ENCODE data around the gene SENP6.
"Not testable (repeated sequence)": the region's sequence is repeated elsewhere in the genome, so short reads cannot be mapped to it uniquely, and the experiment has no call there.

SENP6 gene

DNA sequence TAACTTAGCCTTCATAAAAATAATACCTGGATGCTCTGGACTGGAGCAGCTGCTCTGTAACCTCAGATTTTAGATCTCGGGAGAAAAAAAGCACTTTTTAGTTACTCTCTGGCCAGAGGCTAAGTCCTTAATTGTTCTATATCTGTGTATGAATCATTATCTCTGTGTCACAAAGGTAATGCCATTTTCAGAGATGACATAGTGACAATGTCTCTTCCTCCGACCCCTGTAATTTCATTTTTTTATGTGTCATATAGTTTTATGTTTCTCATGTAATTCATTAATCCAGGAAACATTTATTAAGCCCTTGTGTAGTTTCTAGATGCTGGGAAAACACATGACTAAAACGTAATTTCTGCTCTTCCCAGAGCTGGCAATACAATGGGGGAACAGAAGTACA, 55.6 kb downstream of the SENP6 start:
- no peak for DNase-seq

DNA sequence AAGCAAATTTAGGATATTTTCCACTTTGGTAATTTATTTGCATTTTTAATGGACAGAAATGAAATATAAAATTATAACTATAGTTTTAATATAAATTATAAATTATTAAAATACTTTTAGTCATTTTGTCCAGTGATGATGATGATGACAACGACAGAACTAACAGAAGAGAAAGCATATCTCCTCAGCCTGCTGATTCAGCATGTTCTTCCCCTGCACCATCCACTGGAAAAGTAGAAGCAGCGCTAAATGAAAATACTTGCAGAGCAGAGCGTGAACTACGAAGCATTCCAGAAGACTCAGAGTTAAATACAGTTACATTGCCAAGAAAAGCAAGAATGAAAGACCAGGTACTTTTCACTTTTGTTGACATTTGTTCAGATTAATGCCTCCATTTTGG, 64.9 kb downstream of the SENP6 start:
- DNase-seq = no peak

- DNase-seq = no peak
Measured at GRCh38 chr6:75673884-75674283, 72.2 kb downstream of the SENP6 start.

GRCh38 chr6:75676377-75676776, 74.7 kb downstream of the SENP6 start:
- no peak for DNase-seq

- DNase-seq = not testable (repeated sequence)
Measured at GRCh38 chr6:75682548-75682947, 80.9 kb downstream of the SENP6 start.

- DNase-seq = not testable (repeated sequence)
Measured at GRCh38 chr6:75683005-75683404, 81.3 kb downstream of the SENP6 start.

DNA sequence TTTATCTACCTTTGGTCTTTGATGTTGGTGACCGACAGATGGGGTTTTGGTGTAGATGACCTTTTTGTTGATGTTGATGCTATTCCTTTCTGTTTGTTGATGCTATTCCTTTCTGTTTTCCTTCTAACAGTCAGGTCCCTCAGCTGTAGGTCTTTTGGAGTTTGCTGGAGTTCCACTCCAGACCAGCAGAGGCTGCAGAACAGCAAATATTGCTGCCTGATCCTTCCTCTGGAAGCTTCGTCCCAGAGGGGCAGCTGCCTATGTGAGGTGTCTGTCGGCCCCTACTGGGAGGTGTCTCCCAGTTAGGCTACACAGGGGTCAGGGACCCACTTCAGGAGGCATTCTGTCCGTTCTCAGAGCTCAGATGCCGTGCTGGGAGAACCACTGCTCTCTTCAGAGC, 85.9 kb downstream of the SENP6 start:
- DNase-seq = not testable (repeated sequence)

DNA sequence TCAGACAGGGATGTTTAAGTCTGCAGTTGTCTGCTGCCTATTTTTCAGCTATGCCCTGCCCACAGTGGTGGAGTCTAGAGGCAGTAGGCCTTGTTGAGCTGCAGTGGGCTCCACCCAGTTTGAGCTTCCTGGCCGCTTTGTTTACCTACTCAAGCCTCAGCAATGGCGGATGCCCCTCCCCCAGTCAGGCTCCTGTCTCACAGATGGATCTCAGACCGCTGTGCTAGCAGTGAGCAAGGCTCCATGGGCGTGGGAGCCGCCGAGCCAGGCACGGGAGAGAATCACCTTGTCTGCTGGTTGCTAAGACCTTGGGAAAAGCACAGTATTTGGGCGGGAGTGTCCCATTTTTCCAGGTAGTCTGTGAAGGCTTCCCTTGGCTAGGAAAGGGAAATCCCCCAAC, 86.3 kb downstream of the SENP6 start:
- not testable (repeated sequence) for DNase-seq

DNA sequence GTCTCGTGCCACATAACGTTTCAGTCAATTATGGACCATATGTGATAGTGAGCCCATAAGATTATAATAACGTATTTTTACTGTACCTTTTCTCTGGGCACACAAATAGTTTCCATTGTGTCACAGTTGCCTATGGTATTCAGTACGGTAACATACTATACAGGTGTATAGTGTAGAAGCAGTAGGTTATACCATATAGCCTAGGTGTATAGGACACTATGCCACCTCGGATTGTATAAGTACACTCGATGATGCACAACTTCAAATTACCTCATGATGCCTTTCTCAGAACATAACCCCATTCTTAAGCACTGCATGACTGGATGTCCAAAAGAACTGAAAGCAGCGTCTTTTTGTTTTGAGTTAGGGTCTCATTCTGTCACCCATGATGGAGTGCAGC, 87.9 kb downstream of the SENP6 start:
- no peak for DNase-seq

DNA sequence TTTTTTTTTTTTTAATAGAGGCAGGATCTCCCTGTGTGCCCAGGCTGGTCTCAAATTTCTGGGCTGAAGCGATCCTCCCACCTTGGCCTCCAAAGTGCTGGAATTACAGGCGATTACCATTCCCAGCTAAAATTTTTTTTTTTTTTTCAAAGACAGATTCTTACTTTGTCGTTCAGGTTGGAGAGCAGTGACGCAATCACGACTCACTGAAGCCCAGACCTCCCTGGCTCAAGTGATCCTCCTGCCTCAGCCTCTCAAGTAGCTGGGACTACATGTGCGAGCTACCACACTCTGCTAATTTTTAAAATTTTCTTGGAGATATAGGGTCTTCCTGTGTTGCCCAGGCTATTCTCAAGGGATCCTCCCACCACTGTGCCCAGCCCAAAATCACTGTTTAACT, 89.3 kb downstream of the SENP6 start:
- no peak for DNase-seq

GRCh38 chr6:75693534-75693933, 91.9 kb downstream of the SENP6 start:
- DNase-seq = no peak

DNA sequence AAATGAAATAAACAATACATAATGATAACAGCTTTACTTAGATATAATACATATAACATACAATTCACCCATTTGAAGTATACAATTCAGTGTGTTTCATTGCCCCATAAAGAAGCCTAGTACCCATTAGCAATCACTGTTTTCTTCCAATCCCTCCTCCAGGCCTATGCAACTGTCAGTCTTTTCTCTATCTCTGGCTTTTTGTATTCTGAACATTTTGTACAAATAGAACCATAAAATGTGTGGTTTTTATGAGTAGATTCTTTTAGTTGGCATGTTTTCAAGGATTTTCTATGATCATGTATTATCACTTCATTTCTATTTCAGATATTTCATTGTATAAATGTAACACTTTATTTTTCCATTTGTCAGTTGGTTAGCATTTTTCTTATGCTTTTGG, 92.7 kb downstream of the SENP6 start:
- DNase-seq = no peak

DNA sequence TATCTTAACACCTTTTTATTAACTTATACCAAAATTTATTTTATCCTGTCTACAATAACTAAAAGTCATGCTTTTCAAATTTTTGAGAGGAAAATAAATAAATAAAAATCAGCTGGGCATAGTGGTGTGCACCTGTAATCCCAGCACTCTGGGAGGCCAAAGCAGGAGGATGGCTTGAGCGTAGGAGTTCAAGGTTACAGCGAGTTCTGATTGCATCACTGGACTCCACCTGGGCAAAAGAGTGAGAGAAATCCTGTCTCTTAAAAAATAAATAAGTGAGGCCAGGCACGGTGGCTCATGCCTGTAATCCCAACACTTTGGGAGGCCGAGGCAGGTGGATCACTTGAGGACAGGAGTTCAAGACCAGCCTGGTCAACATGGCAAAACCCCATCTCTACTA, 106.7 kb downstream of the SENP6 start:
- DNase-seq = not testable (repeated sequence)

- no peak for DNase-seq
Measured at GRCh38 chr6:75711173-75711572, 109.5 kb downstream of the SENP6 start.

DNA sequence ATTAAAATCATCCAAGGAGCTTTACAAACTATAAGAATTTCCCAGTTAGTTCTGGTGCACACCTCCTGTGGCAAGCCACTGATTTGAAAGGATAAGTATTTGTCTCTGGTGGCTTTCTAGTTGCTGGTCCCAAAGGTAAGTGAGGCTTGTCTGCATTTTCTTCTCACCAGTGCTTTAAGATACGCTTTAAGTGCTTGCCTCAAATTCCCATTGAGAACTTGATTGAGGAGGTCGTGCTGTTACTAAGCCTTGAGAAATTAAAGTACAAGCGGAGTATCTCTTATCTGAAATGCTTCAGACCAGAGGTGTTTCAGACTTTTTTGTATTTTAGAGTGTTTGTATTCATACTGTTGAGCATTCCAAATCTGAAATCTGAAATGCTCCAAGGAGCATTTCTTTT, 117.5 kb downstream of the SENP6 start:
- DNase-seq = no peak

DNA sequence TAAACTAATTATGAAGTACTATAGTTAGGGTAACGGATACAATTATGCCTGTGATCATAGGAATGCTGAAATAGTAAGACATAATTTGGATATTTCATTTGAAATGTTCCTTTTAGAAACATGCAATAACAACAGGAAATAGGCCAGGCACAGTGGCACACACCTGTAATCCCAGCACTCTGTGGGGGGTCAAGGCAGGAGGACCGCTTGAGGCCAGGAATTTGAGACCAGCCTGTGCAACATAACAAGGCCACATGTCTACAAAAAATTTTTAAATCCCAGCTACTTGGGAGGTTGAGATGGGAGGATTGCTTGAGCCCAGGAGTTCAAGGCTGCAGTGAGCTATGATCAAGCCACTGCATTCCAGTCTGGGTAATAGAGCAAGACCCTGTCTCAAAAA, 121.7 kb downstream of the SENP6 start:
- no peak for DNase-seq

- DNase-seq = no peak
Measured at GRCh38 chr6:75727206-75727605, 125.5 kb downstream of the SENP6 start.

DNA sequence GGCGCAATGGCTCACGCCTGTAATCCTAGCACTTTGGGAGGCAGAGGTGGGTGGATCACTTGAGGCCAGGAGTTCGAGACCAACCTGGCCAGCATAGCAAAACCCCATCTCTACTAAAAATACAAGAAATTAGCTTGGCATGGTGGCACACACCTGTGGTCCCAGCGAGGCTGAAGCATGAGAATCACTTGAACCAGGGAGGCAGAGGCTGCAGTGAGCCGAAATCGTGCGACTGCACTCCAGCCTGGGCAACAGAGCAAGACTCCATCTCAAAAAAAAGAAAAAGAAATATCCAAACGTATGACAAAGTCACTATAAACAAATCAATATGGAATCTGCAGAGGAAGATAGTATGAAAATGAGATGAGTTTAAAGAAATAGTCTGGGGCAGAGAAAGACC, 129.3 kb downstream of the SENP6 start:
- not testable (repeated sequence) for DNase-seq

- DNase-seq = no peak
Measured at GRCh38 chr6:75735491-75736186, 134.0 kb downstream of the SENP6 start.

- no peak for DNase-seq
Measured at GRCh38 chr6:75743971-75744370, 142.3 kb downstream of the SENP6 start.

- no peak for DNase-seq
Measured at GRCh38 chr6:75745404-75745803, 143.7 kb downstream of the SENP6 start.

DNA sequence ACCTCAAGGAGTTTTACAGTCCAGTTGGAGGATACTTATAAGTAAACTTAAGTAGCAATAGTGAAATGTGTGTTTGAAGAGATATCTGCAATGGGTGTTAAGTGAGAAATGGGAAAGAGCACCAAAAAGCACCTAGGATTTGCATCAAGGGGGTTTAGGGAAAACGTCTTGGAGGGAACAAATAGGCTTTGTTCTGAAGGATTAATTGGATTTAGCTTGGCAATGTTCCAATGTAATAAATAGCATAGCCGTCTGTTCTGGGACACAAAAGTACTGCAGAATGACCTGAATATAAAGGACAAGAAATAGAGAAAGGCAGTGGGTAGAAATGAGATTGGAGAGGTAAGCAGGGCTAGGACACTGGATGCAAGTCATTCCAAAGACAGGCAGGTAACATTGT, 144.5 kb downstream of the SENP6 start:
- DNase-seq = no peak

- no peak for DNase-seq
Measured at GRCh38 chr6:75747152-75747992, 145.7 kb downstream of the SENP6 start.

DNA sequence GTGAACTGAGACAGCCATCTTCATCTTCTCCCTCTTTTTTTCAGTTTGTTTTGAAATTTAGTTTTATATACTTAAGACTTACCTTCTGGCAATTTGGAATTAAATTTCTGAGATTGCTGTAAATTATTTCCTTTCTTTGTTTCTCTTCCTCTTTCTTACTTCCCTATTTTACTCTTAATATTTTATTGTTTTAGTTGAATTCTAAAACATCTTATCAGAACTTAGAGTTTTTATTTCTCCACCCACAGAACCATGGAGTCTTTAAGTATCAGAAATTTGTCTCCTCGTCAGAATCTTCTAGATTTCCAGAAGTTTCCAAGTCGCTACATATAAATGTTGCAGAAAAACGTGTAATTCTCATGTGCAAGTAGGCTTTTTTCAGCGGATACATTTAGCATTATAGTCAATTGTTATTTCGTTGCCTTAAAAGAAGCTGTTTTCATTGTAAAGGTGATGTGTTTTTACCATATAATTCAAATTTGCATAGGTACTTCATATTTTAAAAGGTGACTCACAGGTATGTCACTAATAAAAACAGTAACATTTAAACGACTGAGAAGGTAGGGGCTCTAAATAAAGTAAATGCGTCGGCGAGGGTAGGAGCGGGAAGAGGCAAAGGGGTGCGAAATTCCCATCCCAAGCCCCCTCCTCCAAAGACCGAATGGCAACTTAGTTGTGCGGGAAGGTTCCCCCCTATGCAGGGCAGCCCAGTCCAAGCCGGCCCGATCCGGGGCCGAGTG, 146.5 kb downstream of the SENP6 start:
- no peak for DNase-seq
